ENCODE measurements around the gene SLC66A2.

Gene SLC66A2

DNA sequence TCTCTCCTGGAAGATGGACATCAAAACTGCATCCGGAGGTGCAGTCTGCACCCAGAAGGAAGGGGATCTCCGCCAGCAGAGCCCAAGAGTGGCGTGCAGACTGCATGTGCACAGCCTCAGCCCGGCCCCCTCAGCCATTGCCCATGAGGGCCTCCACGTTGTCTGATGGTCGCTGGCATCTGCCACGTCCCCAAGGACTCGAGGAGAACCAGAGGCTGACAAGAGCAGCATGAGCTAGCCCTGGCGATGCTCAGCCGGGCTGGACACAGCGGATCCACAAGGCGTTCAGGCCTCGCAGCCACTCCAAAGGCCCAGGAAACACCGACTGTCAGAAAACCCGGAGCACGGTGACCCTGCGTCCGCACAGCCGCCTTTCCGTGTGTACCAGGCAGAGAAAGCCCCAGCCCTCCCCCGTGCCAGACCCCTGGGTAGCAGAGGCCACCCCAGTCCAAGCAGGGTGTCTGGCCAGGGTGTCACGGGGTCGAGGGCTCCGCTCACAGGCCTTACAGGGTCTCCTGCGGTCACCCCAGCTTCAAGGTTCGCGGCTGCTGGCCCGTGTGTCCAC, 48.3 kb downstream of the SLC66A2 start:
- no peak for DNase-seq (ENCODE audit: low read depth)

DNA sequence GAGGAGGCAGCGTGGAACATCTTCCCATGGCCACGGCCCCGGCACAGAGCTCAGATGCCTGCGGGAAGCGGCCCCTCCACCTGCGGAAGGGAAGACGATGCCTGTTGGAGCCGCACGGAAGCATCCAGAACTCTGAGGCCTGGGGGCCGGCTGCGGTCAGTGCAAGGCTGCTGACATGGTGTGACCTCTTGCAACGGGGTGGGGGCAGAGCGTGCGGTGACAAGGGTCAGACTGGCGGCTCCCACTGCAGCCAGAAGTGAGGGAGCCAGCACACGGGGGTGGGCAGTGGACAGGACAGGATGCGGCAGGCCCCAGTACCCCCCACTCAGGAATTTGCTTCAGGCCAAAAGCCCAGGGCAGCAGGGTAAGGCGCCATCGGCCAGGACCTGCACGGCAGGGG, 48.8 kb downstream of the SLC66A2 start:
- no peak for DNase-seq (ENCODE audit: low read depth)

DNA sequence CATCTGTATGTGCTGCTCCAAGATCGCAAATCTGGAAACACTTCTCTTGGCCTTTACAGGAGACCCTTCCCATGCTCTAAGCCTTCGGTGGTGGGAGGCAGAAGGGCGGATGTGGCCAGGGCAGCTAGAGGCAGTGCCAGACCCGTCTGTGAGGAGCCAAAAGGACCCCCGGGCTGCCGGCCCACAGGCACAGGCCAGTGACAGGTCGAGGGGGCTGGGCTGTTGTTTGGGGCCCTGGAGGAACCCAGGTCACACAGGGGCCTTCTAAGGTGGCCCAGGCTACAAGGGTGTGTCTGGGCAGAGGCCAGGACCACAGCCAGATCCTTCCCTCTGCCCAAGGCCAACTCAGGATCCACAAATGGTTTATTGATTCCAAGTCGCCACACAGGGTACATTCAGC, 49.4 kb downstream of the SLC66A2 start:
- no peak for DNase-seq (ENCODE audit: low read depth)

DNA sequence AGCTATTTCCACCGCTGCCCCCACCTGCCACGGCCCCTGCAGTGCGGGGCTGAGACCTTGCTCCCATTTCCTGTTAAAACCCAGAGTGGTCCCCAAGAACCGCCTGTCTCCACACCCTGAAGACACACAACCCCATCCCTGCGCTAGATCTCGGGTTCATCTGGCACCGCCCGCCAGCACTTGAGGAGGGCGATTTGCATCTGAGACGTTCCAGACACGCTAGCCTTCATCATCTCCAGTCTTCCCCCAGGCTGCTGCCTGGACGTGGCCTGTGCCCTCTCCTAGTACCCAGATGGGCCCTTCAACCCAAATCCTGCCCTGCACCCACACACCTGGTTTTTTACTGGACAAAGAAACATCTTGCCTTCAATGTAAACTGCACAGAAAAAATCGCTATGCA, 49.8 kb downstream of the SLC66A2 start:
- no peak for DNase-seq (ENCODE audit: low read depth)

DNA sequence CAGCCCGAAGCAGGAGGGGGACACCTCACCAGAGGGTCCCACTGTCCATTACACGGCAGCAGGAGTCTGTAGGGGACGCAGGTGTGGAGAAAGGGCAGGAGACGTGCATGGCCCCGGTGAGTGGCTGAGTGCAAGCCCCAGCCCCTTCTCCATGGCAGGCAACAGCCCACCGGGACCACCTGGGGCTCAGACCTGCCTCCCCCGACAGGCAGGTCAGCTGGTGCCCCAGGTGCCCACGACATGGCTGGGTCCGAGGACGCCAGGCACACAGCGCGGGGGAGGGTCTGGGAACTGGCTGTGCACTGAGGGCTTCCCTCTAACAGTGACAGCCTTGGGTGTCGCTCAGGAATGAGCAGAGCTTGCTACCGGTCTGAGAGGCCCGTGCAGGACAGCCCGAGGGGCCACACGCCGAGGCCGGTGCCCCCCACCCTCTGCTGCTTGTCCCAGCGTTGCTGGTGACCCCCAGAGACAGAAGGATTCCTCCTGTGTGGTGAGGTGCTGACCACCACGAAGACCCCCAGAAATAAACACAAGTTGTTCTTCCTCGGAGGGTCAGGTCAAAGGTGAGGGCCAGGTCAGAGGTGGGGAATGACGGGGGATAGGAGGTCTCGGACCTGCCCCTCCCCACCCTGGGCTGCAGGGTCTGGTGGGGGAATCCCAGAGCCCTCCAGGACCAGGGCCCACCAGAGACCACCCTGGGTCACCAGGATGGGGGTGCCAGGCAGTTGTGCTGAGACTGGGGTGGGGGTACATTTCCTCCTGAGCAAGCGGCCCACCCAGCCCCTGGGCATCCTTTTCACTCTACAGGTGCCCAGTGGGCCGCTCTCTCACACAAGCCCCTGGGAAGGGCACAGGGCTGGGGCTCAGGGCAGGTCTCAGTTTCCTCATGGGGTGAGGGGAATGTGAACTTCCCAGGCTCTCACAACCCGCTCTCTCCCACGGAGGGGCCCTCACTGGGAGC, 50.6 kb downstream of the SLC66A2 start:
- no peak for DNase-seq (ENCODE audit: low read depth)

DNA sequence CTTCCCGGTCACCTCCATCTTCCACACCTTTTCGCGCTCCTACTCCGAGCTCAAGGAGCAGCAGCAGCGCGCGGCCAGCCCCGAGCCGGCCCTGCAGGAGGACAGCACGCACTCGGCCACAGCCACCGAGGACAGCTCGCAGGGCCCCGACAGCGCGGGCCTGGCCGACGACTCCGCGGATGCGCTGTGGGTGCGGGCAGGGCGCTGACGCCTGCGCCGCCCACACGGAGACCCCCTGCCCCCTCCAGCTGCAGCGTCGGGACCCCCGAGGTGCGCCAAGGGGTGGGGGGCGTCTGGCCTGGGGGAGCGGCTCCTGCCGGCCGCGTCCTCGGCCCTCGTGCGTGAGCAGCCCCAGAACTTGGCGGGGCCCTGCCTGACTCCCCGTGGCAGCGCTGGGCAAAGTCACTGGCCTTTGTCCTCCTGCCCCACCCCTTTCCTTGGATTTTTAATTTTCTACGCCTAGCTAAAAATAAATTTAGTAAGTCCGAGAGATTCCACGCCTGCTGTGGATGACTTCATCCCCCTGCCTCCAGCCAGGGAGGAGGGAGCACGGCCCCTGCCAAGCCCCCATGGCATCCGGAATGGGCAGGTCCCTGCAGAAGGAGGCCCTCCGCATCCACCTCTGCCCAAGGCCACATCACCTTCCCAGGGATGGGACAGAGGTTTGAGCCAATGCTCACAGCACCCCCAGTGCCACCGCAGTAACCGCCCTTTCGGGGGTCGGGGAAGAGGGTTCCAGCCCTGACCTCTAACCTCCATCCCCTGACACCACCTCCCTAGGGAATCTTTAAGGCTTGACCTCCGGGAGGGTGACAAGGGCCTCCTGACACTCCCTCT, 51.6 kb downstream of the SLC66A2 start:
- no peak for DNase-seq (ENCODE audit: low read depth)

DNA sequence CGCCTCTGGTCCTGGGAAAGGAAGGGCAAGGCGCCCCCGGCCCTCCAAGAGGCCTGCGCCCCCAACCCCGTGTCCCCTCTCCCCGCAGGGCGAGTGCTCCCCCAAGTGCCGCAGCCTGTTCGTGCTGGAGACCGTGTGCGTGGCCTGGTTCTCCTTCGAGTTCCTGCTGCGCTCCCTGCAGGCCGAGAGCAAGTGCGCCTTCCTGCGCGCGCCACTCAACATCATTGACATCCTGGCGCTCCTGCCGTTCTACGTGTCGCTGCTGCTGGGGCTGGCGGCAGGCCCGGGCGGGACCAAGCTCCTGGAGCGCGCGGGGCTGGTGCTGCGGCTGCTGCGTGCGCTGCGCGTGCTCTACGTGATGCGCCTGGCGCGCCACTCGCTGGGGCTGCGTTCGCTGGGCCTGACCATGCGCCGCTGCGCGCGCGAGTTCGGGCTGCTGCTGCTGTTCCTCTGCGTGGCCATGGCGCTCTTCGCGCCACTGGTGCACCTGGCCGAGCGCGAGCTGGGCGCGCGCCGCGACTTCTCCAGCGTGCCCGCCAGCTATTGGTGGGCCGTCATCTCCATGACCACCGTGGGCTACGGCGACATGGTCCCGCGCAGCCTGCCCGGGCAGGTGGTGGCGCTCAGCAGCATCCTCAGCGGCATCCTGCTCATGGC, 52.4 kb downstream of the SLC66A2 start:
- DNase-seq (ENCODE audit: low read depth) = no peak

DNA sequence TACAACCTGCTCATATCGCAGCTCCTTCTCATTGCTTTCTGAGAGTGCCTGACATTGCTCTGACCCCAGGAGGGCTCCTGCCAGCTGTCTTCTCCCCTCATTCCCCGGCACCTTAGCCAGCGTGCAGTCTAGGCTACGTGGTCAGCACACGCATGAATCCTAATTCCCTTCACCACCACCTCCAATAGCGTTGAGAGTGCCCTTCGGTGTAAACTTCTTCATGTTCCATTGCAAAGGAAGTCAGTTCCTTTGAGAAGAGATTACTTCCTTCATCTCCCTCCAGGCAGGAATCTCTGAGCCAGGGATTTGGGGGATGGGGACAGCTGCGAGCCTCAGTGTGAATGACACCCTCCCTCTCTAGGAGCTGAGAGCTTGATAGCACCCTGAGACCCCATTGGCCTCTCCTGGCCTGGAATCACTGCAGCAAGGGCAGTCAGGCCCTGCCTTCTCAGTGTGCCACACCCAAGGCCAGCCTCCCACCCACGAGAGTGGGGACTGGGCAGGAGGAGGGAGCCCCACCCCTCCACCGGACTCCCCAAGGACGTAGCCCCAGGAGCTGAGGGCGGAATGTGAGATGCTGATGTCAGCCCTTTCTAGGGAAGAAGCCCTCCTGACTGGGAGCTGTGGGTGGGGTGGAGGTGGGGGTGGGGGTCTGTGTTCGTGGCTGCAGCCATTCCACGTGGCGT, 53.4 kb downstream of the SLC66A2 start:
- DNase-seq (ENCODE audit: low read depth) = no peak

DNA sequence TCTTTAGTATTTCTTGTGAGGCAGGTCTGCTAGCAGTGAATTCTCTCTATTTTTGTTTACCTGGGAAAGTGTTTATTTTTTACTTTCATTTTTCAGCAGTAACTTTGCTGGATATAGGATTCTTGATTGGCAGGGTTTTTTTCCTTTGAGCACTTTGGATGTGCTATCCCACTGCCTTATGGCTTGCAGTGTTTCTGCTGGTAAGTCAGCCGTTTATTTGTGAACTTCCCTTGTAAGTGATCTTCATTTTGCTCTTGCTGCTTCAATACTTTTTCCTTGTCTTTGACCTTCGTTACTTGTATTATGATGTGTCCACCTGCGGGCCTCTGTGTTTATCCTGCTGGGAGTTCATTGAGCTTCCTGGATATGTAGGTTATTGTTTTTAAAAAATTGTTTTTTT, 54.7 kb downstream of the SLC66A2 start:
- no peak for DNase-seq (ENCODE audit: low read depth)

DNA sequence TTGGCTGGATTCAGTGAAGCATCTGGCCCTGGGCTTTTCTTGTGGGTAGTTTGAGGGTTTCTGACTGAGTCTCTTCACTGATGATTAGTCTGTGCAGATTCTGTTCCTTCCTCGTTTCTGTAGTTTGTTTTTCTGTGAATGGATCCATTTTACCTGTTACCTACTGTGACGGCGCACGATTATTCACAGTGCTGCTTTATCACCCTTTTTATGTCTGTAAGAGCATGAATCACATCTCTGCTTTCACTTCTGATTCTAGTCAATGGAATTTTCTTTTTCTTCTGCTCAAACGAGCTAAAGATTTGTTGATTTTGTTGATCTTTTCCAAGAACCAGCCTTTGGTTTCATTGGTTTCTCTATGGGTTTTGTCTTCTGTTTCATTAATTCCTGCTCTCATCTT, 60.8 kb downstream of the SLC66A2 start:
- DNase-seq (ENCODE audit: low read depth) = no peak

DNA sequence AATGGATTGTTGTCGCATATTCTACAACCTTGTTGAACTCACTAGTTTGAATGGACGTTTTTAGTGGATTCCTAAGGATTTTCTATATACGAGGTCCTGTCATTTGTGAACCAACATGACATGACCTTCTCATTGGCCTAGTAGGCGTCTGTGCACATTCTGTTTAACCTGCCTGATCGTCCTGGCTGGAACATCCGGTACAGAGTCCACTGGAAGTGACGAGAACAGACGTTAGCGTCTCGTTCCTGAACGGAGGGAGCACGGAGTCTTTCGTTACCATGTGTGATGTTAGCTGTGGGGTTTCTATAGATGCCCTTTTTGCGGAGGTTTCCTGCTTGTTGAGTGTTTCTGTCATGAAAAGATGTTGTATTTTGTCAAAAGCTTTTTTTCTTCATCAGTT, 61.9 kb downstream of the SLC66A2 start:
- DNase-seq (ENCODE audit: low read depth) = no peak

DNA sequence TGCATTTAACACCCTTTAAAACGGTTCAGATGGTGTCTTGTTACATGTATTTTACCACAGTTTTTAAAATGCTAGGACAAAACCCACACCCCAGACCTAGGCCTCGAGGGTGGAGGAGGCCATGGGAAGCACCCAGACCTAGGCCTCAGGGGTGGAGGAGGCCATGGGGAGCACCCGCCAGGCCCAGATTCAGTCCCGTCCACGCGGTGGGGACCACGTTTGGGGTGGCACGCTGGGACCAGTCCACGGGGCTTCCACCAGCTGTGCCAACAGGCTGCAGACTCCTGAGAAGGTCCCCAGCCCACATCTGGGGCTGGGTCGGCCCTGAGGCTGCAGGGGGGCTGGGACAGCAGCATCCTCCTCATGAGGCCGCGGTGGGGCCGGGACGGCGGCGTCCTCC, 63.4 kb downstream of the SLC66A2 start:
- no peak for DNase-seq (ENCODE audit: low read depth)

DNA sequence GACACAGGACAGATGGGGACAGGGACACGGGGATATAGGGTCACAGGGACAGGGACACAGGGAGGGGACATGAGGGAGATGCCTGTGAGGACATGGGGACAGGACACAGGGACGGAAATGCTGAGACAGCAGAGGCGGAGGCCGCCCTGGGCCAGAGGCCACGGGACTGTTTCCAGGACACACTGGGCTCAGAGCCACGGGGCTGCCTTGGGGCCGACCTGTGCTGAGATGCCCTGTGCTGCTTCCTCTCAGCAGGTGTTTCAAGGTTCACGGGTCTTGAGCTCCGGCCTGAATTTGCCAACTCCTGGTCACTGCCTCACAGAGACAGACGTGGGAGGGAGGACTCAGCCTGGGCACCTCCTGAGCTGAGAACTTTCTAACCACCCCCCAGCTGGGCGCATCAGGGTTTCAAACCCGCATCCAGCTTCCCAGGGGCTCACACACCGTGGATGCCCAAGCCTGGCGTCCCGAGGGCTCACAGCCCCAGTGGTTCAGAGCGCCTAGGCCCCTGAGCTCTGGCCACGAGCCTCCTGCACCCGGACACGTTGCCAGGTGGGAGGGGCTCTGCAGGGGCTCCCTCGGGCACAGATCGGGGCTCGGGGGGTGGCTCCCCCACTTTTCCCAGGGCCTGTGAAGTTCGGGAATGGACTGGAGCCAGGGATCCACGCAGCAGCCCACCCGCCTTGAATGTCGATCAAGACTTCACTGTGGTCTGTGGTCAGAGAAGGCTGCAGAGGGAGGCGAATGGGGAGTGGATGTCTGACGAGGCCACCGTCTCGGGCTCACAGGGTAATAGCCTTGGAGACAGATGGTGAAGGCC, 64.1 kb downstream of the SLC66A2 start:
- DNase-seq (ENCODE audit: low read depth) = no peak

DNA sequence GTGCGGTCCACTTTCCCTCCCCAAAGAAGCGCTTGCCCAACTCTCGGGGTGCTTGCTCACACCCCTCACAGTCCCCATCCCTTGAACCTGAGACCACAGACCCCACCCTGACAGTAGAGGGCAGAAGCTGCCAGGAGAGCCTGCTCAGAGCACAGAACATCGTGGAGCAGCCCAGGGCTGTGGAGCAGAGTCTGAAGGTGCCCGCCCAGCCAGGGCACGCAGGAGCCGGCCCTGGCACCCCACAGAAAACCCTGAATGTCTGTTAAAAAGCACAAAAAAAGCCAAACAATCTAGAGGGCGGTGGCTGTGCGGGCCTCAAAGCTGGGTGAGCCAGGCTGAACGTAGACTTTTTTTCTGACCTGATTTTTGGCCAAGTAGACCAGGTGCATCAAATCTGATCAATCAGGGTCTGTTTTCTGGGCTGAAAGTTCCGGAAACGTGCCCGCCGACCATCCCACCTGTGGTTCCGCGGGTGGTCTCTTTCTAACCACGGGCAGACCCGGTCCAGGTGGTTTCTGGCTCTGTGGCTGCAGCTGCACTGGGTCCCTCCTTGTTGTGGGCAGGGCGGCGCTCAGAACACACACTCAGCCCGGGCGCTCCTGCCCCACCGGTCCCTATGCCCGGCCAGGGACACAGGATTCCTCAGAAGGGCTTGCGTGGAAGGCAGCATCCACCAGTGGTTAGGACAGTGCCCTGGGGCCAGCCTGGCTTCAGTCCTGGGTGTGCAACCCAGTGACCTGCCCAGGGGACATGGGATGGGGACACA, 66.3 kb downstream of the SLC66A2 start:
- DNase-seq (ENCODE audit: low read depth) = no peak

DNA sequence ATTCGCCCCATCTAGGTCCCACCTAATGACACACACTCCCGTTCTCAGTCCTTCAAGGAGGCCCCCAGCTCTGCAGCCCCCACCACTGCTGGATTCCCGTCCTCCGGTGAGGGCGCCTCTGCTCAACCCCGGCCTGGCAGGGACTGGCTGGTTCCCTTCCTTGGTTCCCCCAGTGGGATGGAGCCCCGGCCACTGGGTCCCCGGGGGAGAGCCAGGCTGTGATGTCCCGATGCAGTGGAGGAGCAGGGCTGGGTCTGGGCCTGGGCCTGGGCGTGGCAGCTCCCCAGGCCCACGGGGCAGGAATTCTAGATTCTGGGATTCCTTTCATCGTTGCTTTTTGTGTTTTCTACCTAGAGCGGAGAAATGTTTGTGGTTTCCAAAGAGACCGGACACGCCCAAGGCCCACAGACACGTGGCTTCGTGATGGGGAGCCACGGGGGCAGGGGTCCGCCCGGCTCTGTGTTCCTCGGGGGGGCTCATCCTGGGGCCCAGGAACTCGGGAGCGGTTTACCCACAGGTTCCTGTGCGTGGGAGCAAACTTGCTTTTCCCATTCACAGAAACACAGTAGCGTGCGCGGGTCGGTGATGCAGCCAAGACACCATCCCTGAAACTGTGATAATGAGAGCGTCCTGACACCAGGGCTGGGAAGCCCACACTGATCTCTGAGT, 67.0 kb downstream of the SLC66A2 start:
- no peak for DNase-seq (ENCODE audit: low read depth)

DNA sequence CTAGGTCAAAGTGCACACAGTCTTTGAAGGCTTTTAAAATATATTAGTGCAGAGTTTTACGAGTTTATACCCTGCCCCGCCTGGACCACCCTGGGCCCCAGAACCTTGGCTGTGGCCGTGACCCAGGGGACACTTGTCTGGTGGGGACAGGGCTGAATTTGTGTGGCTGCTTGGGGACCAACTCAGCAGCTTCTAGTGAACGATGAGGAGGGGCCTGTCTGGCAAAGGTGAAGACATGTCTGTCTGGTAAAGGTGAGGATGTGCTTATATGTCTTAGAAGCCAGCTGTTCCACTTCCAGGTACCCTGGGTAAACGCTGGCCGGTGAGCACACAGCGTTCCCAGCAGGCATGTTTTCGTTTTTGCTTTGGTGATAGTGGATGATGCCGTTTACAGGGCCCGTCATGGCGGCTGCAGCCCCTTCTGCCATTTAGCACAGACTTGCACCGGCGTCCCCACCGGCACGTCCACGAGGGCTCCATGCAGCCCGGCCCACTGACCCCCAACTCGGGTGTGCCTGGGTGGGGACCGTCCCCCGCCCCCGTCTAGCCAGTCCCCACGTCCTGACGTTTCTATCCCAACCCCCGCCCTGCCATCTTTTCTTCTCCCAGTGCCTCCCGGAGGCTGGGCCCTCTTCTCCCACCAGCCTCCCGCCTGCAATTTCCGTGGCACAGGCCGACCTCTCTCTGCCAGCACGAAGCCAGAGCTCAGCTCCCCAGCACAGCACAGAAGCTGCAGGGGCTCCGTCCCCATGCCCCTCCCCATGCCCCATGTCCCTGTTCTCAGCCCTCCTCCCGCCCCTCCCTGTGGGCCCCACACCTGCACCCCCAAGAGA, 67.8 kb downstream of the SLC66A2 start:
- DNase-seq (ENCODE audit: low read depth) = no peak

DNA sequence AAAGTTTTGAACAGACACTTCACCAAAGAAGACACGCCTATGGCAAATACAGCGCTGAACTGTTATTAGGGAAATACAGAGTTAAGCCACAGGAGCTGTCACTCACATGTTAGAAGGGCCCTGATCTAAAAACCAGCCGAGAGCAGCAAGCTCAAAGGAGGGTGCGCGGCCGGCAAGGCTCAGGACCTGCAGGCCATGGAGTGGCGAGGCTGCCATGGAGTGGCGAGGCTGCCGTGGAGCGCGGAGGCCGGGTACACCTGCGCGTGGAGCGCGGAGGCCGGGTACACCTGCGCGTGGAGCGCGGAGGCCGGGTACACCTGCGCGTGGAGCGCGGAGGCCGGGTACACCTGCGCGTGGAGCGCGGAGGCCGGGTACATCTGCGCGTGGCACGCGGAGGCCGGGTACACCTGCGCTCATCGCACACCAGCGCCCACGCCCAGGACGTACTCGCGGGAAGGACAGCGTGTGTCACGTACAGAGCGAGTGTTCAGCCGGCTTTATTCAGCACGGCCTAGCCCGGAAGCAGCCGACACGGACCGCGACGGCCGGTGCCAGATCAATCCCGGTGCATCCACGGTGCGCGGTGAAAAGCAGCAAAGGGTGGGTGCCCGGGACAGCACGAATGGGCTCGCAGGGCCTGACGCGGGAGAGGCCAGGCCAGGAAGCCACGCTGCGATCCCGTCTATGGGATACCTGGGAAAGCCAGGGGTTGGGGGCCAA, 68.8 kb downstream of the SLC66A2 start:
- DNase-seq (ENCODE audit: low read depth) = no peak

DNA sequence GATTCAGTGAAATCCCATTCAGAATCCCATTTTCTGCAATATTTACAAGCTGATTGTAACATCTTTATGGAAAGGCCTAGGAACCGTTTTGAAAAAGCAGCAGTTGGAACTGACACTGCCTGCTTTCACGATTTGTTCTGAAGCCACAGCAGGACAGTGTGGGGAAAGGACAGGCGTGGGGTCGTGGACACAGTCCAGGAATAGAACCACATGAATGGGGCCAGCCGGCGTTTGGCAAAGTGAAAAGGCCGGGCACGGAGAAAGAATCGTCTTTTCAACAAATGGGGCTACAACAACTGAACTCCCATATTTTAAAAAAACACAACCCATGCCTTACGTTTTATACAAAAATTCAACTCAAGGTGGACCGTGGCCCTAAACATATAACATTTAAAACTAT, 69.8 kb downstream of the SLC66A2 start:
- no peak for DNase-seq (ENCODE audit: low read depth)

Measured in ELR (cell line).